ENCODE data around the gene SYCE3.

SYCE3 gene

DNA sequence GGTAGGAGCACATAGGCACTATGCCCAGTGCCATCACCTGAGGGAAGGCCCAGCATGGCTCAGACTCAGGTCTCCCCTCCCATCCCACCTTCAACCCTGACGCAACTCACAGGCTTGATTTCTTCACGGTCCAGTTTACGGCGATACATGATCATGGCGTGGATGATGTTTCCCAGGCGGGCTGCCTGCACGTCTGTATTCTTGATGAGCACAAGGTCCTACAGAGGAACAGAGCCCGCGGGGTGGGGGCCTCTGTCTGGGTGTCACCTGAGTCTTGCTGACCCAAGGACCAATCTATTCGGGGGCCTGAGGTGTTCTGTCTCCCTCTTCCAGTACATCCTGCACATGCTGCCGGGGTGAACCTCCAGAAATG is 11.7 kb upstream of the SYCE3 start:
- DNase-seq, result no peak

- no peak for DNase-seq
These were observed 11.0 kb upstream of the SYCE3 start for GRCh38 chr22:50573491-50574382.

DNA sequence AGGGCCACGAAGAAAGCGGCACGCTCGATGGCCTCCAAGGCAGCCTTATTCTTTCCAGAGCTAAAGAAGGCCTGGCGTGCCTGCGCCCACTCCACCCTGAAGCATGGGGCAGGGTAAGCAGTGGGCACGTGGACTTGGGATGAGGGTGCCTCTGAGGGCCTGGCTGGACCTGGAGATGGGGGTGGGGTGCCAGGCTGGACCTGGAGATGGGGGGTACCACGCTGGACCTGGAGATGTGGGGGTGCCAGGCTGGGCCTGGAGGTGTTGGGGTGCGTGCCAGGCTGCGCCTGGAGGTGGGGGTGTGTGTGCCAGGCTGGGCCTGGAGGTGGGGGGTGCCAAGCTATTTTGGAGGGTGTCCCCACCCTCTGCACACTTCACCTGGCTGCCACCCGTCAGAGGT is 10.2 kb upstream of the SYCE3 start:
- no peak for DNase-seq

- DNase-seq, result no peak
These were observed 8.8 kb upstream of the SYCE3 start for GRCh38 chr22:50571264-50572175.

- no peak for DNase-seq
These were observed 8.1 kb upstream of the SYCE3 start for GRCh38 chr22:50570861-50571260.

DNA sequence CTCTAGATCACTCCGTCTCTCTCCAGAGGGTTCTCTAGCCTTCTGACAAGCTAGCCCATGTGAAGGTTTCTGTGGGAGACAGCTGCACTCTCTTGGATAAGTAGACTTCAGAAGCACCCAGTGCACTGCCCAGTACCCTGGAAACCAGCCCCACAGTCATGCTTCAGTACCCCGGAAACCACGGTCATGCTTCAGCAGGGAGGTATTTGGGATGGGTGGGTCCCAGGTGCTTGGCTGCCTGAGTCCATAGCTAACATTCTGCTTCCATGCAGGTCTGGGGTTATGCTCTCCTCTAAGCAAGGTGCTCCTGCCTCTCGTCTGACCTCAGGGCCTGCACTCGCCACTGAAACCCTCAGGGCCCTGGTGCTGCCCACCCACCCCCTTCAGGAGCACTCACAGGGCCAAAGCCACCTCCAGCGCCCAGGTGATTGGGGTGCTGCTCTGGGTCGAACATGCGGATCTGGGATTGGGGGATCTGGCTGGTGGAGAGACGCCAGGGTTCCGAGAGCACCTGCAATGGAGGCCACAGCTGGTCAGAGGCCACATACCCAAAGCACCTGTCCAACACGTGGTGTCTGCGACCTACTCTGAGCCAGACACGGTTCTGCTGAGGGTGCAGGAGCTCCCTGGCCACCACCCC is 7.3 kb upstream of the SYCE3 start:
- DNase-seq, result no peak

GRCh38 chr22:50569041-50569459 is 6.3 kb upstream of the SYCE3 start:
- DNase-seq, result no peak

GRCh38 chr22:50568626-50569025 is 5.9 kb upstream of the SYCE3 start:
- DNase-seq, result no peak

GRCh38 chr22:50567721-50568252 is 5.1 kb upstream of the SYCE3 start:
- DNase-seq, result no peak

DNA sequence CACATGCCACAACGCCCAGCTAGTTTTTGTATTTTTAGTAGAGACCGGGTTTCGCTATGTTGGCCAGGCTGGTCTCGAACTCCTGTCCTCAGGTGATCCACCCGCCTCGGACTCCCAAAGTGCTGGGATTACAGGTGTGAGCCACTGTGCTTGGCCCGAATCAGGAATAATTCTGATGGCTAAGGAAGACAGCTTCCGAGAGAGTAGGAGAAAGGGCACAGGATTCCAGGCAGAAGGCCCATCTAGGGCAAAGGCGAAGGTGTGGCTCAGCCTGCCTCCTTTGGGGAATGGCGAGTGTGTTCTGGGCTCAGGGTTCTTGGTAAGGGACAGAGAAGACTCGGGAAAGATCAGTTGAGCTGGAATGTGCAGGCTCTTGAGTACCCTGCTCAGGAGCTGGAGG is 1.6 kb upstream of the SYCE3 start:
- no peak for DNase-seq

- no peak for DNase-seq
These were observed 868 bp upstream of the SYCE3 start for GRCh38 chr22:50563413-50564160.

DNA sequence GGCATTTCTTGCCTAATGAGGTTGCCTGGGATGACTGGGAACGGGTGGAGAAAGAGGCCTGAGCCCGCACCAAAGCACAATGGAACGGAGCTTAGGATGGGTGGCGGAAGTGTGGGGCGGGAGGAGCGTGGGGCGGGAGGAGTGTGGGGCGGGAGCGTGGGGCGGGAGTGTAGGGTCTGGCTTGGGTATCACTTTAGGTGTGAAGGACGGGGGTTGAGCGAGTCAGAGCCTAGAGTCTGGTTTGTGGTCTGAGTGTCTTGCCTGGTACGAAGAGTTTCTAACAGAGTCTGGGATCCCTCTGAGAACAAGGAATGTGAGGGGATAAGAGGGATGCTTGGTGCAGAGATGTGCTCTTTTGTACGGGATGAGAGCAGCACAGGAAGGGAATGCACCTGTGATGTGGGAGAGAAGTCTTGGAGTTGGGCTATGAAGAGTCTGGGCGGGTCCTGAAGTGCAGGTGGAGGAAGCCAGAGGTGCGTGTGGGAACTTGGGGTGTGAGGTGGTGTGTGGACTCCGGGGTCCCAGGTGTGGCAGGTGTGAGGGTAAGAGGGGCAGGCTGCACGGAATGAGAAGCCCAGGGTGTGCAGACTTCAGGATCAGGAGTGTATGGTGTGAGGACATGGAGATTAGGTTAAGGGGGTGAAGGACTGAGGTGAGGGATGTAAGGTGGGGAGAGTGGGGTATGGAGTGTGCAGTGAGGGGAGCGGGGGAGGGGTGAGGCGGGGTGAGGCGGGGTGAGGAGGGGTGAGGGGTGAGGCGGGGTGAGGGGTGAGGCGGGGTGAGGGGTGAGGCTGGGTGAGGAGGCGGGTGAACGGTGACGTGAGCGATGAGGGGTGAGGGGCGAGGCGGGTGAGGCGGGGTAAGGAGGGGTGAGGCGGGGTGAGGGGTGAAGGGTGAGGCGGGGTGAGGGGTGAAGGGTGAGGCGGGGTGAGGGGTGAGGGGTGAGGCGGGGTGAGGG is 1.0 kb downstream of the SYCE3 start:
- no peak for DNase-seq

DNA sequence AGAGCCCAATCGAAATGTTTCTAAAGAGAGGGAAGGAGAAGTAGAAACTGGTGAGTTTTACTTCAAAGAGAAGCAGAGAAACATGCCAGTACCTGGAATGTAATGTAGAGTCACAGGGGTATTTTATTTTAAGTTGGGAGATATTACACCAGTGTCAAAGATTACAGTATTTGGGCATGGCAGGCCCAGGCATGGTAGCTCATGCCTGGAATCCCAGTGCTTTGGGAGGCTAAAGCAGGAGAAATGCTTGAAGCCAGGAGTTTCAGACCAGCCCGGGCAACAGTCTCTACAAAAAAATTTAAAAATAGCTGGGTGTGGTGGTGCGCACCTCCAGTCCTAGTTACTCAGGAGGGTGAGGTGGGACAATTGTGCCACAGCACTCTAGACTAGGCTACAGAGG is 2.7 kb downstream of the SYCE3 start:
- no peak for DNase-seq

- DNase-seq, result no peak
These were observed 6.0 kb downstream of the SYCE3 start for GRCh38 chr22:50556703-50557102.

DNA sequence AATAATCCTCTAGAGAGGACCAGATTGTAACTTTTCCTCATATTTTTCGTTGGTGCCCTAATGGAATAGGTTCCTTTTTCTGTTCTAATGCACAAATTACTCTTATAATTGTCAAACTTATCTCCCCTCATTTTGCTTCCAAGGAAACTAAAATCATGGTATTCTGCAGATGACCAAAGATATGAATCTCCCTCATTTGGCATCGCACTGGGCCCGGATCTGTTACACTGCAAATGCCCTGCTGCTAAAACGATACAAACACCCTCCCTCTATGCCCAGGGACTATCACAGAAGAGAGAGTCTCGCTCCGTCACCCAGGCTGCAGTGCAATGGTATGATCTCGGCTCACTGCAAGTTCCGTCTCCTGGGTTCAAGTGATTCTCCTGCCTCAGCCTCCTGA is 9.4 kb downstream of the SYCE3 start:
- DNase-seq, result no peak

GRCh38 chr22:50551160-50551752 is 11.5 kb downstream of the SYCE3 start:
- DNase-seq, result no peak

DNA sequence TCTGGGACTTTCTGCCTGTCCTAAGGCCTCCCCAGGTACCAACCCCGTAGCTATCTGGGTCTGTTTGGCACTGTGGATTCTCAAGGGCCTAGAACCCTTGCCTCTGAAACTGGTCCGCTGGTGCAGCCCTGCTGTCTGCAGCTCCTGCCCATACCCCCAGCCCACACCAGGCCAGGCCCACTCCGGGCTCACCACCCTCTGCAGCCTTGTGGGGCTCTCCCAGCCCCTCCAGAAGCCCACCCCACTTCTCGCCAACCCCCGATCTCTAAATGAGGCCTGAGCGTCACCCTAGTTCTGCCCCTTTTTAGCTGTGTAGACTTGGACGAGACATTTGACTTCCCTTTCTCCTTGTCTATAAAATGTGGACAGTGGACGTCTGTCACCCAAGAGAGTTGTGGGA is 12.3 kb downstream of the SYCE3 start:
- no peak for DNase-seq

GRCh38 chr22:50548921-50549790 is 13.6 kb downstream of the SYCE3 start:
- DNase-seq, result no peak

DNA sequence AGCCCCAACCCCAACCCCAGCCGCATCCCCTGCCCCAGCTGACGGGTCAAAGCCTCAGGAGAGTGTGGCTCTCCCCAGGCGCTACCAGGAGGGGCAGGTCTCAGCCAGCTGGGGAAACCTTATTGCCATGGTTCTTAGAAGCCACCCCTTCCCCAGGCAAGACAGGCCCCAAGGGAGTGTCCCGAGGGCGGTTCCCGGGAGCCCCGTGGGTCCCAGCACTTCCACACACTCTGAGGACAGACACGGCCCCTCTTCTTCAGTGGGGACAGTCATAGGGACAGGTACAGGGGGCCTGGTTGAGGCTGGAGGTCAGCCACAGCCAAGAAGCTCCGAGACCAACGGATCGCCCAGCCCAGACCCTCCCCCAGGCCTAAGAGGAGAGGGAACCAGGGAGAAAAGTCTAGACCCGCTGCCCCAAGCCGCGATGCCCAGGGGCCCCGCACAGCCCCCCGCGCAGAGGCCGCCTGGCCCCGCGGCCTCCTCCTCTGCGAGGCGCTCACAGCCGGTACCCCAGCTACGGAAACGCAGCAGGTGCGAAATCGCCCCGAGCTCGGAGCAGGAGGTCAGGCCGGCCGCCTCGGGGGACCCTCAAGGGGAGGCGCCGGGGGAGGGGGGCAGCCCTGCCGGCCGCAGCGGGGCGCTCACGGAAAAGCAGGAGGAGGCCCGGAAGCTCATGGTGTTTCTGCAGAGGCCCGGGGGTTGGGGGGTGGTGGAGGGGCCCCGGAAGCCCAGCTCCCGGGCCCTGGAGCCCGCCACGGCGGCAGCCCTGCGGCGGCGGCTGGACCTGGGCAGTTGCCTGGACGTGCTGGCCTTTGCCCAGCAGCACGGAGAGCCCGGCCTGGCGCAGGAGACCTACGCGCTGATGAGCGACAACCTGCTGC is 14.4 kb downstream of the SYCE3 start:
- peak; percentile 62 for DNase-seq
